DND-41 (cell line): ENCODE data around the gene THSD7B.

Experiments
- ATAC-seq: fragments of 200-7000 bp; cut with Tn5 transposase; 3 replicates; pipeline ENCODE4 v1.9.1; 2021; ENCODE audit warnings: low read depth; ENCODE audit not compliant: insufficient read depth
- DNase-seq: peaks from one replicate; pipeline ENCODE4 v3.0.0-alpha.2; 2020
- H2AFZ ChIP-seq: 2 replicates; pipeline ENCODE4 v1.6.0; 2012; ENCODE audit warnings: low read depth, low read length
- H3K27ac ChIP-seq: 2 replicates; pipeline ENCODE4 v1.5.1; 2012; ENCODE audit warnings: low read length, inconsistent platforms
- H3K27me3 ChIP-seq: fragments of 200-600 bp; sonication (generic); 2 replicates; pipeline ENCODE4 v1.6.0; 2012; ENCODE audit warnings: low read length, mild to moderate bottlenecking, inconsistent platforms; ENCODE audit not compliant: insufficient read depth, poor library complexity
- H3K36me3 ChIP-seq: 2 replicates; pipeline ENCODE4 v1.5.1; 2012; ENCODE audit warnings: low read length, inconsistent platforms; ENCODE audit not compliant: insufficient read depth
- H3K4me1 ChIP-seq: 2 replicates; pipeline ENCODE4 v1.5.1; 2012; ENCODE audit warnings: mild to moderate bottlenecking, low read length; ENCODE audit not compliant: insufficient read depth
- H3K4me2 ChIP-seq: 2 replicates; pipeline ENCODE4 v1.6.0; 2012; ENCODE audit warnings: mild to moderate bottlenecking, moderate library complexity, low read length, inconsistent platforms; ENCODE audit not compliant: insufficient read depth
- H3K4me3 ChIP-seq, 2 experiments: fragments of 200-600 bp in 1 of 2; shearing (Covaris generic) in 1 of 2; 2 replicates each; pipeline ENCODE4 v1.5.1; 2012 to 2016; ENCODE audit warnings: inconsistent platforms in 2 of 2, low read length in 2 of 2, mild to moderate bottlenecking in 2 of 2, low read depth in 1 of 2, moderate library complexity in 1 of 2
- H3K79me2 ChIP-seq: 2 replicates; pipeline ENCODE4 v1.6.0; 2012; ENCODE audit warnings: low read length, inconsistent platforms; ENCODE audit not compliant: insufficient read depth
- H3K9ac ChIP-seq: 2 replicates; pipeline ENCODE4 v1.6.0; 2012; ENCODE audit warnings: low read depth, mild to moderate bottlenecking, inconsistent platforms, low read length, moderate library complexity
- H3K9me3 ChIP-seq: 2 replicates; pipeline ENCODE4 v1.5.1; 2012; ENCODE audit warnings: low read length, moderate library complexity, mild to moderate bottlenecking, inconsistent platforms; ENCODE audit not compliant: insufficient read depth, severe bottlenecking
- H4K20me1 ChIP-seq: 2 replicates; pipeline ENCODE4 v1.6.0; 2012; ENCODE audit warnings: low read length; ENCODE audit not compliant: insufficient read depth
- EZH2 ChIP-seq: IDR thresholded peaks from 3 replicates; pipeline ENCODE4 v1.6.1; 2012; ENCODE audit warnings: borderline replicate concordance, low read depth, mild to moderate bottlenecking, moderate library complexity, low read length, inconsistent platforms; ENCODE audit not compliant: severe bottlenecking
- TF ChIP-seq, protein P1 (sequence below): IDR thresholded peaks from 2 replicates; pipeline ENCODE4 v1.5.1; 2012; ENCODE audit warnings: borderline replicate concordance, low read length, moderate library complexity, mild to moderate bottlenecking; ENCODE audit not compliant: poor library complexity, severe bottlenecking; ENCODE audit errors: extremely low read depth

THSD7B gene

DNA sequence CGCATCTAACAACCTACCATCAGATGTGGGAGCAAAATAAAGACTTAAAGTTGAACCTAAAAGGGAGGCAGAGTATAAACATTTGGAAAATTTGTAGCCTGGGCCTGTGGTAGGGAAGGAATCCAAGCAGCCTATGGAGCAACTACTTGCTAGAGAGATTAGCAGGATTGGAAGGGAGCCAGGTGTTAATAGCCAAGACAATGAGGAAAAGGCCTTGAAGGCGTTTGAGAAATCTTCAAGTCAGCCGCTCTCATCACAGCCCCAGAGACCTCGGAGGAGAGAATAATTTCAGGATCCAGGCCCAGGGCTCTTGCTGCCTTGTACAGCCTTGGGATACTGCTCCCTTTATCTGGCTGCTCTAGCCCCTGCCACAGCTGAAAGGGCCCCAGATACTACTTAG is 219.7 kb downstream of the THSD7B start:
- Histone ChIP-seq H3K4me3 (no peak overlapping the region), H4K20me1 (no peaks in the 10 kb centered on the region), H2AFZ (no peak overlapping the region), H3K27me3 (peaks cover 5% of the 10 kb centered on the region), H3K36me3 (no peaks in the 10 kb centered on the region), H3K4me2 (no peak overlapping the region), H3K27ac (no peak overlapping the region), H3K9me3 (no peaks in the 10 kb centered on the region), H3K79me2 (no peaks in the 10 kb centered on the region), H3K4me1 (no peaks in the 10 kb centered on the region), H3K9ac (no peak overlapping the region)
- ATAC-seq (no peak), DNase-seq (no peak)
- TF ChIP-seq, protein P1, sequence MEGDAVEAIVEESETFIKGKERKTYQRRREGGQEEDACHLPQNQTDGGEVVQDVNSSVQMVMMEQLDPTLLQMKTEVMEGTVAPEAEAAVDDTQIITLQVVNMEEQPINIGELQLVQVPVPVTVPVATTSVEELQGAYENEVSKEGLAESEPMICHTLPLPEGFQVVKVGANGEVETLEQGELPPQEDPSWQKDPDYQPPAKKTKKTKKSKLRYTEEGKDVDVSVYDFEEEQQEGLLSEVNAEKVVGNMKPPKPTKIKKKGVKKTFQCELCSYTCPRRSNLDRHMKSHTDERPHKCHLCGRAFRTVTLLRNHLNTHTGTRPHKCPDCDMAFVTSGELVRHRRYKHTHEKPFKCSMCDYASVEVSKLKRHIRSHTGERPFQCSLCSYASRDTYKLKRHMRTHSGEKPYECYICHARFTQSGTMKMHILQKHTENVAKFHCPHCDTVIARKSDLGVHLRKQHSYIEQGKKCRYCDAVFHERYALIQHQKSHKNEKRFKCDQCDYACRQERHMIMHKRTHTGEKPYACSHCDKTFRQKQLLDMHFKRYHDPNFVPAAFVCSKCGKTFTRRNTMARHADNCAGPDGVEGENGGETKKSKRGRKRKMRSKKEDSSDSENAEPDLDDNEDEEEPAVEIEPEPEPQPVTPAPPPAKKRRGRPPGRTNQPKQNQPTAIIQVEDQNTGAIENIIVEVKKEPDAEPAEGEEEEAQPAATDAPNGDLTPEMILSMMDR, result no peak

DNA sequence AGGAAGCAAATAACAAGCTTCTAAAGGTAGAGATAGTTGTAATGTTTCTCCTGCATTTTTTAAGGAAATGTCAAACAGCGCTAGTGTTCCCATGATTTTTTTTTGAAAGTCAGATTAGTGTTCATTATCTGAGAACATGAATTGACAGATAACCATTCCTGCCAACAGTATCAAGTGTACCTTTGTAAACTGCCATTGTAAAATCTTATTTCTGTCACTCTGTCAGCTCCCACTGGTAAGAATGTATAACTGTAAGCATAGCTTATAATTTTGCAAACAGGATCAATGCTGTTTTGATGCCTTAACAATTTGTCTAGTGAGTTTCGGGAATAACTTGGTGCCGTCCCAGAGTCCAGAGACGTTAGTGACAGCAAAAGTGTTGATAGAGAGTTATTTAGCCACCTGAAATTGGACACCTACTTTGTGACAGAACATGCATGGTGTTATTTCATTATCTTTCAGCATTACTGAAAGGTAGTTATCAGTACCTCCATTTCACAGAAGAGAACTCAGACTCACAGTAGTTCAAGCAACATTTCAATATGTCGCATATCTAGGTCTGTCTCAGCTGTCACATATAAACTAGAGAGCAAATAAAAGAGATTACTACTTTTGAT is 221.4 kb downstream of the THSD7B start:
- TF ChIP-seq, protein P1, result no peak
- TF ChIP-seq EZH2, result no peak
- Histone ChIP-seq H3K4me1 (no peaks in the 10 kb centered on the region), H2AFZ (no peak overlapping the region), H3K9ac (no peak overlapping the region), H3K27ac (no peak overlapping the region), H3K4me3 (no peak overlapping the region), H3K4me2 (no peak overlapping the region), H3K9me3 (no peaks in the 10 kb centered on the region), H3K36me3 (no peaks in the 10 kb centered on the region), H3K79me2 (no peaks in the 10 kb centered on the region), H4K20me1 (no peaks in the 10 kb centered on the region), H3K27me3 (no peaks in the 10 kb centered on the region)
- ATAC-seq (no peak), DNase-seq (no peak)

DNA sequence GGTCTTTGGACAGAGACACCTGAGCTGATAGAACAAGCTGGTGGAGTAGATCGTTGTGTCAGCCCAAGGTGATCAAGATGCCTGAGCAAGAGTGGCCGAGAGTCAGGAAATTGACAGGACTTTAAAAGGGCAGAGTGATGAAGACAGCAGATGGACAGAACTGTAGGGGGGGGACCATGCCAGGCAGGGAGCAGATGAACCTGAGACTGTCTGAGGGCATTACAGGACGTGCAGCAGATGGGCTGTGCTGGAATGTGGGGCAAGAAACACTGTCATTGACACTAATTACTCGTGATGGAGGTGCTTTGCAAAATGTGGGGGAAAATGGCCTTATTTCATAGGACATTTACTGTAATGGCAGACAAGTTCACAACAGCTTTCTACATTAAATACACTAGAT is 225.0 kb downstream of the THSD7B start:
- H3K4me2 ChIP-seq, result no peak overlapping the region

More for the DNA sequence above, 225.0 kb downstream of the THSD7B start:
- Histone ChIP-seq H2AFZ (no peak overlapping the region), H3K4me1 (no peaks in the 10 kb centered on the region), H3K9ac (no peak overlapping the region), H3K27ac (no peak overlapping the region), H3K4me3 (no peak overlapping the region), H3K36me3 (no peaks in the 10 kb centered on the region), H3K79me2 (no peaks in the 10 kb centered on the region), H3K9me3 (no peaks in the 10 kb centered on the region), H3K27me3 (no peaks in the 10 kb centered on the region), H4K20me1 (no peaks in the 10 kb centered on the region)
- no peak for ATAC-seq
- TF ChIP-seq, protein P1, result no peak
- TF ChIP-seq EZH2, result no peak
- no peak for DNase-seq
